Neutrophil (primary cell): ENCODE measurements around the gene KCNIP3.

Experiments
- H3K27ac ChIP-seq: fragments of 200-600 bp; sonication (generic); 2 replicates; pipeline ENCODE4 v1.5.1; 2016; ENCODE audit warnings: mild to moderate bottlenecking, moderate library complexity
- H3K27me3 ChIP-seq: fragments of 200-600 bp; sonication (generic); 2 replicates; pipeline ENCODE4 v1.6.0; 2016; ENCODE audit warnings: mild to moderate bottlenecking
- H3K36me3 ChIP-seq: fragments of 200-600 bp; sonication (generic); 2 replicates; pipeline ENCODE4 v1.5.1; 2017
- H3K4me1 ChIP-seq, 2 experiments: fragments of 200-600 bp in 1 of 2; sonication (generic) in 1 of 2; 1 replicate in 1 of 2; 2 replicates in 1 of 2; pipeline versions ENCODE4 v1.5.1 to v1.6.1; 2013 to 2016; ENCODE audit warnings: low read depth in 1 of 2, low read length in 1 of 2, mild to moderate bottlenecking in 1 of 2, moderate library complexity in 1 of 2; ENCODE audit not compliant: control insufficient read depth in 1 of 2, insufficient read depth in 1 of 2
- H3K4me3 ChIP-seq, 2 experiments: fragments of 200-600 bp in 1 of 2; sonication (generic) in 1 of 2; 1 replicate in 1 of 2; 2 replicates in 1 of 2; pipeline ENCODE4 v1.5.1; 2013 to 2016; ENCODE audit warnings: low read depth in 1 of 2, low read length in 1 of 2, mild to moderate bottlenecking in 1 of 2, moderate library complexity in 1 of 2
- H3K9me3 ChIP-seq: fragments of 200-600 bp; sonication (generic); 2 replicates; pipeline ENCODE4 v1.5.1; 2016
- TF ChIP-seq, protein P1 (sequence below): fragments of 200-600 bp; sonication (generic); IDR thresholded peaks from 2 replicates; pipeline ENCODE4 v1.5.1; 2016; ENCODE audit warnings: antibody characterized with exemption

KCNIP3 gene

DNA sequence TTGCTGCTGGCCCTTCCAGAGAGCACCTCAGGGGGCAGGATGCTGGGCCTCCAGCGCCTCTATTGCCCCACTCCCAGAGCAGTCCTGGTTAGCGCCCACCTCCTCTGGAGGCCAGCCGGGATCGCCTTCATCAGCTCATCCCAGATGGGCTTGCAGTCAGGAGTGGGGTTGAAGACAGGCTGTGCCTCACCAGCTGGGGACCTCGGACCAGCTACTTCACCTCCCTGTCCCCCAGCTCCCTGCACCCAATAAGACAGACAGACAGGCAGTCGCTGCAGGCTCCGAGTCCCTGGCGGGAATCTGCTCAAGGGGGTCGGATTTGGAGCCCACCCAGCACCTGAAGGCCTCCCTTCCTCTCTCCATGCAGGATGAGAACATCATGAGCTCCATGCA is 86.5 kb downstream of the KCNIP3 start:
- TF ChIP-seq, protein P1, sequence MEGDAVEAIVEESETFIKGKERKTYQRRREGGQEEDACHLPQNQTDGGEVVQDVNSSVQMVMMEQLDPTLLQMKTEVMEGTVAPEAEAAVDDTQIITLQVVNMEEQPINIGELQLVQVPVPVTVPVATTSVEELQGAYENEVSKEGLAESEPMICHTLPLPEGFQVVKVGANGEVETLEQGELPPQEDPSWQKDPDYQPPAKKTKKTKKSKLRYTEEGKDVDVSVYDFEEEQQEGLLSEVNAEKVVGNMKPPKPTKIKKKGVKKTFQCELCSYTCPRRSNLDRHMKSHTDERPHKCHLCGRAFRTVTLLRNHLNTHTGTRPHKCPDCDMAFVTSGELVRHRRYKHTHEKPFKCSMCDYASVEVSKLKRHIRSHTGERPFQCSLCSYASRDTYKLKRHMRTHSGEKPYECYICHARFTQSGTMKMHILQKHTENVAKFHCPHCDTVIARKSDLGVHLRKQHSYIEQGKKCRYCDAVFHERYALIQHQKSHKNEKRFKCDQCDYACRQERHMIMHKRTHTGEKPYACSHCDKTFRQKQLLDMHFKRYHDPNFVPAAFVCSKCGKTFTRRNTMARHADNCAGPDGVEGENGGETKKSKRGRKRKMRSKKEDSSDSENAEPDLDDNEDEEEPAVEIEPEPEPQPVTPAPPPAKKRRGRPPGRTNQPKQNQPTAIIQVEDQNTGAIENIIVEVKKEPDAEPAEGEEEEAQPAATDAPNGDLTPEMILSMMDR: no peak
- Histone ChIP-seq H3K36me3 (no peaks in the 10 kb centered on the region), H3K4me1 (no peaks in the 10 kb centered on the region), H3K27ac (no peak overlapping the region), H3K4me3 (no peak overlapping the region), H3K27me3 (no peaks in the 10 kb centered on the region), H3K9me3 (no peaks in the 10 kb centered on the region)

DNA sequence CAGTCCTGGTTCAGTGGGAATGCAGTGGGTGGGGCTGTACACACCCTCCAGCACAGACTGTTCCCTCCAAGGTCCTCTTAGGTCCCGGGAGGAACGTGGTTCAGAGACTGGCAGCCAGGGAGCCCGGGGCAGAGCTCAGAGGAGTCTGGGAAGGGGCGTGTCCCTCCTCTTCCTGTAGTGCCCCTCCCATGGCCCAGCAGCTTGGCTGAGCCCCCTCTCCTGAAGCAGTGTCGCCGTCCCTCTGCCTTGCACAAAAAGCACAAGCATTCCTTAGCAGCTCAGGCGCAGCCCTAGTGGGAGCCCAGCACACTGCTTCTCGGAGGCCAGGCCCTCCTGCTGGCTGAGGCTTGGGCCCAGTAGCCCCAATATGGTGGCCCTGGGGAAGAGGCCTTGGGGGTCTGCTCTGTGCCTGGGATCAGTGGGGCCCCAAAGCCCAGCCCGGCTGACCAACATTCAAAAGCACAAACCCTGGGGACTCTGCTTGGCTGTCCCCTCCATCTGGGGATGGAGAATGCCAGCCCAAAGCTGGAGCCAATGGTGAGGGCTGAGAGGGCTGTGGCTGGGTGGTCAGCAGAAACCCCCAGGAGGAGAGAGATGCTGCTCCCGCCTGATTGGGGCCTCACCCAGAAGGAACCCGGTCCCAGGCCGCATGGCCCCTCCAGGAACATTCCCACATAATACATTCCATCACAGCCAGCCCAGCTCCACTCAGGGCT is 87.9 kb downstream of the KCNIP3 start:
- Histone ChIP-seq H3K9me3 (no peaks in the 10 kb centered on the region), H3K4me3 (no peak overlapping the region), H3K27ac (no peak overlapping the region), H3K27me3 (no peaks in the 10 kb centered on the region), H3K4me1 (no peaks in the 10 kb centered on the region), H3K36me3 (no peaks in the 10 kb centered on the region)
- TF ChIP-seq, protein P1: no peak

DNA sequence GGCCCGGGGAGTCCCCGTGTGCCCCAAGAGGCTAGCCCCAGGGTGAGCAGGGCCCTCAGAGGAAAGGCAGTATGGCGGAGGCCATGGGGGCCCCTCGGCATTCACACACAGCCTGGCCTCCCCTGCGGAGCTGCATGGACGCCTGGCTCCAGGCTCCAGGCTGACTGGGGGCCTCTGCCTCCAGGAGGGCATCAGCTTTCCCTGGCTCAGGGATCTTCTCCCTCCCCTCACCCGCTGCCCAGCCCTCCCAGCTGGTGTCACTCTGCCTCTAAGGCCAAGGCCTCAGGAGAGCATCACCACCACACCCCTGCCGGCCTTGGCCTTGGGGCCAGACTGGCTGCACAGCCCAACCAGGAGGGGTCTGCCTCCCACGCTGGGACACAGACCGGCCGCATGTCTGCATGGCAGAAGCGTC is 88.4 kb downstream of the KCNIP3 start:
- Histone ChIP-seq H3K27me3 (no peaks in the 10 kb centered on the region), H3K27ac (no peak overlapping the region), H3K36me3 (no peaks in the 10 kb centered on the region), H3K9me3 (no peaks in the 10 kb centered on the region), H3K4me3 (no peak overlapping the region), H3K4me1 (no peaks in the 10 kb centered on the region)
- TF ChIP-seq, protein P1: no peak

DNA sequence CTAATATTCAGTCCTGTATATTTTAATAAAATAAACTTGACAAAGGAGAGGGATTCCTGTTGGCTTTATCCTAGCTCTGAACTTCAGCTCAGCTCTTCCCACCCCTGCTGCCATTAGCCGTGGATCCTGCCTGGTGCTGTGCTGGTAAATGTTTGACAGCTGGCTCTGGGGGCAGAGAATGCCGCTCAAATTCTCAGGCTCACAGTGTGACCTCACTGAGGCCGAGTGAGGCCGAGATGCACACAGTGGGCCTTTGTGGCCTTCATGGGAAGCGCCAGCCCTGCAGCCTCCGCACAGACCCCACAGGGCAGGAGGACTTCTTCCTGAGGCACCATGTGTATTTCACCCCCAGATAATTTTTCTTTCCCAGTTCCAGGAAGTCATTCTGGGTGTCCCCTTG is 88.9 kb downstream of the KCNIP3 start:
- TF ChIP-seq, protein P1: no peak
- Histone ChIP-seq H3K27ac (no peak overlapping the region), H3K4me1 (no peaks in the 10 kb centered on the region), H3K36me3 (no peaks in the 10 kb centered on the region), H3K4me3 (no peak overlapping the region), H3K9me3 (no peaks in the 10 kb centered on the region), H3K27me3 (no peaks in the 10 kb centered on the region)

DNA sequence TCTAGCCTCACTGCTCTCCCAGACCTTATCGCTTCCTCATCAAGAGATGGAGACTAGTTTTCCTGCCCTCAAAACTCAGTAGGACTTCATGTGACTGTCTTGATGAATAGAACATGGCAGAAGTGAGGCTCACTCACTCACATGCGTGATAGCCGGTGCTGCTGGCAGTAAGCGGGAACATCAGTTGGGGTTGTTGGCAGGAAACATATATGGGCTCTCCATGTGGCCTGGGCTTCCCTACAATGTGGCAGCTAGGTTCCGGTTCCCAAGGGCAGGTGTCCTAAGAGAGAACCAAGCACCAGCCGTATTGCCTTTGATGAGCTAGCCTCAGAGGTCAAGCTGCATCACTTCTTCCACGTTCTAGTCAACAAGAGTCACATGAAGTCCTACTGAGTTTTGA is 90.2 kb downstream of the KCNIP3 start:
- TF ChIP-seq, protein P1: no peak
- Histone ChIP-seq H3K9me3 (no peaks in the 10 kb centered on the region), H3K4me1 (no peaks in the 10 kb centered on the region), H3K27ac (no peak overlapping the region), H3K36me3 (no peaks in the 10 kb centered on the region), H3K4me3 (no peak overlapping the region), H3K27me3 (no peaks in the 10 kb centered on the region)
